B cell (primary cell): Measurements from ENCODE around the gene KPNA6.

Source experiments
- CTCF ChIP-seq: fragments of 200-600 bp; IDR thresholded peaks from one replicate; pipeline ENCODE4 v1.8.0; 2022; ENCODE audit warnings: antibody characterized with exemption, mild to moderate bottlenecking
- EZH2 ChIP-seq: IDR thresholded peaks from 2 replicates; pipeline ENCODE4 v1.6.1; 2012; ENCODE audit warnings: borderline replicate concordance, low read depth, mild to moderate bottlenecking, moderate library complexity, low read length; ENCODE audit not compliant: insufficient read depth, poor library complexity, severe bottlenecking

- TF ChIP-seq CTCF (no peak), EZH2 (no peak)
Observed at GRCh38 chr1:32208469-32208868, 100.6 kb downstream of the KPNA6 start.
